Esophagus squamous epithelium (tissue), 5 donors: ENCODE measurements around the gene MEN1. TPM values are rescaled to one million over a fixed set of nuclear protein-coding genes. Genes with fewer than 3 reads are reported as not detected.

Experiments used
- DNase-seq: peaks from one replicate; lab custom pipeline; 2025; lab: John Stamatoyannopoulos, UW
- H3K27ac ChIP-seq, 4 donors: fragments of 200-600 bp; sonication (generic); one replicate each; pipeline ENCODE4 v1.5.1; 2016 to 2019; ENCODE audit warnings: mild to moderate bottlenecking in 1 of 4
- H3K27me3 ChIP-seq, 4 donors: fragments of 200-600 bp; sonication (generic); 1 replicate in 3 of 4; 2 replicates in 1 of 4; pipeline versions ENCODE4 v1.5.1 to v1.6.0; 2017 to 2021; ENCODE audit warnings: antibody characterized with exemption in 1 of 4
- H3K36me3 ChIP-seq, 3 donors: fragments of 200-600 bp; sonication (generic); one replicate each; pipeline ENCODE4 v1.5.1; 2016 to 2019
- H3K4me1 ChIP-seq, 3 donors: fragments of 200-600 bp; sonication (generic); one replicate each; pipeline ENCODE4 v1.5.1; 2017 to 2019
- H3K4me3 ChIP-seq, 4 donors: fragments of 200-600 bp; sonication (generic); 1 replicate in 3 of 4; 2 replicates in 1 of 4; pipeline ENCODE4 v1.5.1; 2016 to 2019; ENCODE audit warnings: mild to moderate bottlenecking in 2 of 4, moderate library complexity in 1 of 4
- H3K9me3 ChIP-seq, 3 donors: fragments of 200-600 bp; sonication (generic); one replicate each; pipeline ENCODE4 v1.5.1; 2016 to 2019
- CTCF ChIP-seq, 6 experiments: fragments of 450-650 bp in 4 of 6; fragments of 200-600 bp in 2 of 6; sonication (generic) in 2 of 6; IDR thresholded peaks; one replicate each; pipeline ENCODE4 v1.5.1; 2016 to 2019; ENCODE audit warnings: antibody characterized with exemption in 6 of 6, mild to moderate bottlenecking in 4 of 6, moderate library complexity in 4 of 6
- POLR2A ChIP-seq, 4 donors: fragments of 450-650 bp; IDR thresholded peaks; one replicate each; pipeline ENCODE4 v1.6.1; 2017; ENCODE audit warnings: antibody characterized with exemption in 4 of 4, mild to moderate bottlenecking in 4 of 4, moderate library complexity in 3 of 4
- WGBS, 2 donors: methylation state at CpG; one replicate each; pipeline ENCODE4 v1.1.5; 2018; 5-methylcytosine and 5-hydroxymethylcytosine counted together
- intact Hi-C: fragments of 100-400 bp; cut with DNase I; formaldehyde crosslinking; loops from one replicate; pipeline ENCODE4 v1.15.0; 2022
- total RNA-seq, 4 donors: library from RNA; depleted of rRNA; stranded (reverse); fragments of >200 nt; gene quantifications; one replicate each; pipeline ENCODE4 v1.1.0, GENCODE V29; 2016
- donor health status: DM: yes; HTN: yes; CAD: no.

MEN1 gene
- total RNA-seq, 4 donors from 2014 or later, result 14.9 to 23.3 (median 17.0) TPM

- Histone ChIP-seq H3K27me3 (no peaks in the 10 kb centered on the region), H3K27ac (peak overlapping the region in 3 of 4 donors; percentile 2 to 78 (median 3)), H3K9me3 (no peaks in the 10 kb centered on the region), H3K4me1 (peaks cover 19 to 82% (median 37%) of the 10 kb centered on the region in 3 donors), H3K4me3 (no peak overlapping the region), H3K36me3 (peaks cover 72 to 91% (median 79%) of the 10 kb centered on the region in 3 donors)
- 84 to 93% methylated on average over 9 to 21 of the region's 42 CpGs for WGBS, 2 donors
- TF ChIP-seq CTCF (IDR thresholded peaks at IDR 0.05) (no peak), POLR2A (IDR thresholded peaks at IDR 0.05) (no peak)
- no peak for DNase-seq
- intact Hi-C loops, result no loop called here
Observed at GRCh38 chr11:64765851-64766665, 44.3 kb downstream of the MEN1 start.

GRCh38 chr11:64765291-64765850 lies 45.0 kb downstream of the MEN1 start:
- TF ChIP-seq POLR2A (IDR thresholded peaks at IDR 0.05) (no peak), CTCF (IDR thresholded peaks at IDR 0.05) (peak in 1 of 6 experiments; percentile 11)
- no peaks in the 10 kb centered on the region for H3K27me3 ChIP-seq
- intact Hi-C loops, result no loop called here
- H3K36me3 ChIP-seq, result peaks cover 65 to 84% (median 73%) of the 10 kb centered on the region in 3 donors
- H3K4me1 ChIP-seq, result peaks cover 19 to 82% (median 42%) of the 10 kb centered on the region in 3 donors
- WGBS, 2 donors, result 79 to 86% methylated on average over 18 to 30 of the region's 30 CpGs
- no peak for DNase-seq
- H3K4me3 ChIP-seq, result no peak overlapping the region
- no peaks in the 10 kb centered on the region for H3K9me3 ChIP-seq
- peak overlapping the region in 2 of 4 donors; percentile 78 to 82 for H3K27ac ChIP-seq

GRCh38 chr11:64764753-64765152 lies 45.6 kb downstream of the MEN1 start:
- Histone ChIP-seq H3K27ac (peak overlapping the region in 2 of 4 donors; percentile 78 to 82), H3K9me3 (no peaks in the 10 kb centered on the region), H3K4me1 (peaks cover 21 to 87% (median 48%) of the 10 kb centered on the region in 3 donors), H3K4me3 (no peak overlapping the region), H3K36me3 (peaks cover 59 to 78% (median 67%) of the 10 kb centered on the region in 3 donors), H3K27me3 (no peaks in the 10 kb centered on the region)
- intact Hi-C loops, result no loop called here
- 56 to 59% methylated on average over 8 of the region's 8 CpGs for WGBS, 2 donors
- TF ChIP-seq CTCF (IDR thresholded peaks at IDR 0.05), result no peak
- TF ChIP-seq POLR2A (IDR thresholded peaks at IDR 0.05), result no peak
- DNase-seq, result no peak

- H3K27me3 ChIP-seq, result no peaks in the 10 kb centered on the region
- WGBS, 2 donors, result 35 to 54% methylated on average over 10 to 11 of the region's 11 CpGs
- TF ChIP-seq CTCF (IDR thresholded peaks at IDR 0.05) (no peak), POLR2A (IDR thresholded peaks at IDR 0.05) (no peak)
- peaks cover 52 to 72% (median 61%) of the 10 kb centered on the region in 3 donors for H3K36me3 ChIP-seq
- no peak for DNase-seq
- H3K27ac ChIP-seq, result peak overlapping the region; percentile 59 to 82 (median 74)
- H3K4me1 ChIP-seq, result peaks cover 25 to 93% (median 54%) of the 10 kb centered on the region in 3 donors
- intact Hi-C loops, result no loop called here
- no peaks in the 10 kb centered on the region for H3K9me3 ChIP-seq
- no peak overlapping the region for H3K4me3 ChIP-seq
Observed at GRCh38 chr11:64764040-64764611, 46.2 kb downstream of the MEN1 start.
